Activated gamma-delta T cell treated with anti-CD3 and anti-CD28 coated beads, Interleukin-2, amount 50 U/mL, for 16 hours (primary cell): Measurements from ENCODE around the gene PDE4B.
A peak's percentile ranks its signal among the peaks of the same experiment; 100 is the strongest.

Source experiments
- DNase-seq: peaks from one replicate; pipeline ENCODE4 v3.0.0-alpha.2; 2020; ENCODE audit warnings: low read depth

PDE4B gene

GRCh38 chr1:66262208-66262963, 469.7 kb downstream of the PDE4B start:
- no peak for DNase-seq

DNA sequence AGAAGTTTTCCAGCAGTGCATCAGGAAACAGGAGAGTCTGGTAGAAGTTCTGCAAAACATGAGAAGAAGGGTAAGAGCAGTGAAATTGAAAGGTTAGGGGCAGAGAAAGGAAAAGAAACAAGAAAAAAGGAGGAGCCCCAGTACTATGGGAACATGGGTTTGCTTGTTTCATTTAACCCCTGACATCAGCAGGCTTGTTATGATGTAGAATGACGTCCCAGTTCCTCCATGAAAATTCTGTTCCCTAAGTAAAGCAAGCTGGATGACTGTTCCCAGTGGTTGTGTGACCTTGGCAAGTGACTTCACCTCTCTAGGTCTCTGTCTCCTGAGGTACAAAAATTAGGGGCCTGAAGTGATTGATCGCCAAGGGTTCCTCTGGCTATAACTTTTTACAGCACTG, 472.6 kb downstream of the PDE4B start:
- DNase-seq: no peak

- no peak for DNase-seq
Observed at GRCh38 chr1:66265796-66266195, 473.1 kb downstream of the PDE4B start.

GRCh38 chr1:66266350-66266749, 473.7 kb downstream of the PDE4B start:
- no peak for DNase-seq

DNA sequence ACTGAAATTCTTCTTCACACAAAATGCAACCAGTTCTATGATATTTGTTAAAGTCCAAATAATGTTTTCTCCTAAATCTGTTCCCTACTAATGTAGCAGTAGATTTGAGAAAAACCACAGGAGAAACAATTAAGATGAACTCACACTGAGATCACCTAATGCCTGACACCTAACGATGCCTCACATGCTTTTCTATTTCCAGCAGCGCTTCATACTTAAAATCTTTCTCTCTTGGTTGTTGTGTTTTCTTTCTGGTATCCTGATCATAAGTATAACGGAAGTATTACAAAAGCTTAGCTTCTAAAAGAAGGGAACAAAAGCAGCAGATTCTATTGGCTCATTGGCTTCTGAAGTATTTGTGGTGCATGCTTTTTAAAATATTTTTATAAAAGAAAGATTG, 474.1 kb downstream of the PDE4B start:
- no peak for DNase-seq

GRCh38 chr1:66267201-66267940, 474.7 kb downstream of the PDE4B start:
- no peak for DNase-seq

- no peak for DNase-seq
Observed at GRCh38 chr1:66269222-66269621, 476.5 kb downstream of the PDE4B start.

DNA sequence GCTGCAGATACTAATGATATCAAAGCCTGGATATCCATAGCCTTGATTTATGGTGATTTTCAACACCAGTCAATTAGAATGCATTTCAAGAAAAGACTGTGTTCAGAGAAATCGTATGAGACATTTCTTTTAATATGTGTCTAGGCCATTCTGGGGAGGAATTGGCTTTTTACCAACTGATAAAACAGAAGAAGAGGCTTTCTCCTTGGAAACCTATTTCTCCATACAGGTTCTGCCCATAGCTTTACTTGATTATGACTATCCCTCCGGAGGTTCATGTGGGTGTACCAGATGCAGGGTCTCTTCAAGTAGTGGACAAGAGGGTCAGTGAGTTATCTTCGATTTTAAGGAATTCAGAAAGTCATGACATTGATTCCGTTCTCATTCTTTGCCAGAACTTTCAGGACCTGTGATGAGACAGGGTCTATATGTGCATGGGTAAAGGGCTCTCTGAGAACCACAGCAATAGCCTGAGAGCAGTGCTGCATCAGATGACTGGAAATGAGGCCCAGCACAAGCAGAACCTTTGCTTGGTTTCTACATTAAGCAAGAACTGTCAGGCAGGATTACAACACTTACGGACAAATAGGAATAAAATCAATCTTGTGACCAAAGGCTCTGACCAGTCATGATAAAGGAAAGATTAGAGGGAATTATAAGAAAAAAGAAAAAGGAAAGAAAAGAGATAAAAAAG, 477.6 kb downstream of the PDE4B start:
- no peak for DNase-seq

- DNase-seq: no peak
Observed at GRCh38 chr1:66271216-66271903, 478.7 kb downstream of the PDE4B start.

- DNase-seq: no peak
Observed at GRCh38 chr1:66271904-66272254, 479.2 kb downstream of the PDE4B start.

GRCh38 chr1:66273656-66274055, 481.0 kb downstream of the PDE4B start:
- no peak for DNase-seq

- no peak for DNase-seq
Observed at GRCh38 chr1:66274634-66275033, 481.9 kb downstream of the PDE4B start.

- DNase-seq: no peak
Observed at GRCh38 chr1:66275083-66275482, 482.4 kb downstream of the PDE4B start.

- DNase-seq: no peak
Observed at GRCh38 chr1:66275601-66276023, 482.9 kb downstream of the PDE4B start.

DNA sequence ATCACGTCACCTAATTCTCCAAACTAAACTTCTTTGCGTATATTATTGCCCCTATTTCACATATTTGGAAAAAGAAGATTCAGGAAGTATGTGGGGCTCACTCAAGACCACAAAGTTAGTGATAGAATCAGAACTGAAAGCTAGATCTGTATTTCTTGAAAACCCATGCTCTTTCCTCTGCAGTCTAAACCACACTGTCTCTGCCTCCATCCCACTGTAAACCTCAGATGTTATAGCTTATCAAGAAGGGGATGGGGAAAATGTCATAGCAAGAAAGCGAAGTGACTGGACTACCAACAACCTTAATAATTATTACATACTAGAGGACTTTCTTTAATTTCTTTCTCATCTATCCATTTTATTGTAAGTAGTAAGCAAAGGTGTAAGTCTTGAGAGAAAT, 483.5 kb downstream of the PDE4B start:
- DNase-seq: no peak

DNA sequence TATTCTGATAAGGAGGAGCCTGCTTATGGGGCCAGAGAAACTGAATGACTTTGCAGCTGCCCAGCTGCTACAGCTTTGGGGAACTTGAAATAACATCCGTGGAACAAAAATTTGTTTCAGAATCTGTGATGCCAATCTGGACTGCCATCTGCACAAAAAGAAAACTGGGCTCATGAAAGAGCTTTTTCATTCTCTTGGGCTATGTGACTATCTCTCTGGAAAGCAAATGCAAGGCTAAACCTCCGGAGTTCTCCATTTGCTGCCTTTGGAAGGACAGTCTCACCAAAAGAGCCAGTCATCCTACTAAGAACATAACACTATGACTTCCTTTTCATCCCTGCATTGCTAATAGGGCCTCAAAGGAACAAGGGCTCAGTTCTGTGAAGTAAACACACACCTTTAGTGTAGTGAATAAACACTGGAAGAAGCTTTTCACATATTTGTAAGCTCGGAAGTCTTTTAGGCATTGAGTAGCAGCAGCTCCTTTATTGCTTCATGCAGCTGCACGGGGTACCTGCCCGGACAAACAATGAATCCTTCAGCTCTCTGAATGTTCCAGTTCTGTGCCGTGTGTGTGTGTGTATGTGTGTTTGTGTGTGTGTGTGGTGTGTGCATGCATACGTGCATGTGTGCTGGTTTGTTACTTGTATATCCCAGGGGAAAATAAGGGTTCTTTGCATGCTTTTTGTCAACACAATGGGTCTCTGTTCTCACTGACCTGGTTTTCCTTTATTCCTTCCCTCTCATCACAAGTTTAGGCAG, 485.7 kb downstream of the PDE4B start:
- DNase-seq: no peak

- no peak for DNase-seq
Observed at GRCh38 chr1:66281808-66282207, 489.1 kb downstream of the PDE4B start.

GRCh38 chr1:66282343-66282852, 489.7 kb downstream of the PDE4B start:
- DNase-seq: peak; percentile 30

DNA sequence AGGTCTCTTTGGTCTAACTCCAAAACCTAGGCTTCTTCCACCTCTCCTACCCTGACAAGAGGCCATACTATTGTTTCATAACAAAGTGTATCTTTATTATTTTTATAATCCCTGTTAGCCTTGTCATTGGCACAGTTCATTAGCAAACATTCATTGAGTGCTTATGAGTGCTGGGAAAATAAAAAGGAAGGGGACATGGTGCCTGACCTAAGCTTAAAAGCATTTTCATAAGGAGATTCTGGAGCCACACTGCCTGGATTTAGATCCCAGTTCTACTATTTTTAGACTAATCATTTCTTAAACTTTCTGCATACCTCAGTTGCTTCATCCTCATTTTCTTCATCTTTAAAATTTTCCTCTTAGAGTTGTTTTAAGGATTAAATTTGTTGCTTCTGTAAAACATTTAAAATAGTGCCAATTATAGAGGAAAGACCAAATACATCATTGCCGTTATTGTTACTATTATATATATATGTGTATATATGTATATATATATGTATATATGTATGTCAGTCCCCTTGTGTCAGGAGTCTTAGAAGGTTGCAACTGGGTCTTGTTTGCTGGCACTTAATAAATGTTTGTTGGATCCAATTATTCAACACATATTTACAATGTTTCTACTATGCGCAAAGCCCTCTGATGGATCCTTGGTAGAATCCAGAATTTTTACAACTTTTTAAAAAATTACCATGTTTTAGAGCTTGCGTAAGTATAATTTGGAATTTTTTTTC, 490.4 kb downstream of the PDE4B start:
- DNase-seq: no peak

GRCh38 chr1:66283622-66284041, 490.9 kb downstream of the PDE4B start:
- no peak for DNase-seq

GRCh38 chr1:66284746-66285145, 492.1 kb downstream of the PDE4B start:
- DNase-seq: no peak
